ENCODE measurements around the gene AGXT2.

DNA sequence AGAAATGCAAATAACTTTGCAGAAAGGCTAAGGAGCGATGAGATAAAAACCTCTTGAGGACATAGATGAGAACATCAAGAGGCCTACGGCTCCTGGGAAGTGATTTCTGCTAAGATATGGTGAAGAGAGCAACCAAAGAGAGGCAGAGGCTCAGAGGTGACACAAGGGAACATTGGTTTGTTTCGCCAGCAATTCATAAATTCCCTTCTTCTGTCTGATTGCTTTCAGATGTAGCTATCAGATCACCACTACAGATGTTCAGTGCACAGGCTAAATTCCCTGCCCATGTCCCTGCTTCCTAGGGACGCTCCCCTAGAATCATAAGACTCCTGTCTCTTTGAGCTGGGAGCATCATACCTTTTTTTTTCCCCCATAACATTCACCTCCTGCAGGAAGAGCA, 11.2 kb downstream of the AGXT2 start:
- TF ChIP-seq, protein P1, sequence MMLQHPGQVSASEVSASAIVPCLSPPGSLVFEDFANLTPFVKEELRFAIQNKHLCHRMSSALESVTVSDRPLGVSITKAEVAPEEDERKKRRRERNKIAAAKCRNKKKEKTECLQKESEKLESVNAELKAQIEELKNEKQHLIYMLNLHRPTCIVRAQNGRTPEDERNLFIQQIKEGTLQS (CRISPR knock-in tag; IDR thresholded peaks at IDR 0.05): no peak
- TF ChIP-seq ZBTB38 (CRISPR knock-in tag; IDR thresholded peaks at IDR 0.05) (no peak), RCOR2 (CRISPR knock-in tag; IDR thresholded peaks at IDR 0.05) (no peak), MTA3 (CRISPR knock-in tag; IDR thresholded peaks at IDR 0.05) (no peak), SP1 (IDR thresholded peaks at IDR 0.05) (no peak), SP1 (CRISPR knock-in tag; IDR thresholded peaks at IDR 0.05) (no peak)
- TF ChIP-seq, protein P2, sequence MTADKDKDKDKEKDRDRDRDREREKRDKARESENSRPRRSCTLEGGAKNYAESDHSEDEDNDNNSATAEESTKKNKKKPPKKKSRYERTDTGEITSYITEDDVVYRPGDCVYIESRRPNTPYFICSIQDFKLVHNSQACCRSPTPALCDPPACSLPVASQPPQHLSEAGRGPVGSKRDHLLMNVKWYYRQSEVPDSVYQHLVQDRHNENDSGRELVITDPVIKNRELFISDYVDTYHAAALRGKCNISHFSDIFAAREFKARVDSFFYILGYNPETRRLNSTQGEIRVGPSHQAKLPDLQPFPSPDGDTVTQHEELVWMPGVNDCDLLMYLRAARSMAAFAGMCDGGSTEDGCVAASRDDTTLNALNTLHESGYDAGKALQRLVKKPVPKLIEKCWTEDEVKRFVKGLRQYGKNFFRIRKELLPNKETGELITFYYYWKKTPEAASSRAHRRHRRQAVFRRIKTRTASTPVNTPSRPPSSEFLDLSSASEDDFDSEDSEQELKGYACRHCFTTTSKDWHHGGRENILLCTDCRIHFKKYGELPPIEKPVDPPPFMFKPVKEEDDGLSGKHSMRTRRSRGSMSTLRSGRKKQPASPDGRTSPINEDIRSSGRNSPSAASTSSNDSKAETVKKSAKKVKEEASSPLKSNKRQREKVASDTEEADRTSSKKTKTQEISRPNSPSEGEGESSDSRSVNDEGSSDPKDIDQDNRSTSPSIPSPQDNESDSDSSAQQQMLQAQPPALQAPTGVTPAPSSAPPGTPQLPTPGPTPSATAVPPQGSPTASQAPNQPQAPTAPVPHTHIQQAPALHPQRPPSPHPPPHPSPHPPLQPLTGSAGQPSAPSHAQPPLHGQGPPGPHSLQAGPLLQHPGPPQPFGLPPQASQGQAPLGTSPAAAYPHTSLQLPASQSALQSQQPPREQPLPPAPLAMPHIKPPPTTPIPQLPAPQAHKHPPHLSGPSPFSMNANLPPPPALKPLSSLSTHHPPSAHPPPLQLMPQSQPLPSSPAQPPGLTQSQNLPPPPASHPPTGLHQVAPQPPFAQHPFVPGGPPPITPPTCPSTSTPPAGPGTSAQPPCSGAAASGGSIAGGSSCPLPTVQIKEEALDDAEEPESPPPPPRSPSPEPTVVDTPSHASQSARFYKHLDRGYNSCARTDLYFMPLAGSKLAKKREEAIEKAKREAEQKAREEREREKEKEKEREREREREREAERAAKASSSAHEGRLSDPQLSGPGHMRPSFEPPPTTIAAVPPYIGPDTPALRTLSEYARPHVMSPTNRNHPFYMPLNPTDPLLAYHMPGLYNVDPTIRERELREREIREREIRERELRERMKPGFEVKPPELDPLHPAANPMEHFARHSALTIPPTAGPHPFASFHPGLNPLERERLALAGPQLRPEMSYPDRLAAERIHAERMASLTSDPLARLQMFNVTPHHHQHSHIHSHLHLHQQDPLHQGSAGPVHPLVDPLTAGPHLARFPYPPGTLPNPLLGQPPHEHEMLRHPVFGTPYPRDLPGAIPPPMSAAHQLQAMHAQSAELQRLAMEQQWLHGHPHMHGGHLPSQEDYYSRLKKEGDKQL (CRISPR knock-in tag; IDR thresholded peaks at IDR 0.05; ENCODE audit: low read depth): no peak
